ENCODE results near the gene GGTA1.
A peak's percentile ranks its signal among the peaks of the same experiment; 100 is the strongest.
"Not testable (repeated sequence)": the region's sequence is repeated elsewhere in the genome, so short reads cannot be mapped to it uniquely, and the experiment has no call there.

The GGTA1 gene

DNA sequence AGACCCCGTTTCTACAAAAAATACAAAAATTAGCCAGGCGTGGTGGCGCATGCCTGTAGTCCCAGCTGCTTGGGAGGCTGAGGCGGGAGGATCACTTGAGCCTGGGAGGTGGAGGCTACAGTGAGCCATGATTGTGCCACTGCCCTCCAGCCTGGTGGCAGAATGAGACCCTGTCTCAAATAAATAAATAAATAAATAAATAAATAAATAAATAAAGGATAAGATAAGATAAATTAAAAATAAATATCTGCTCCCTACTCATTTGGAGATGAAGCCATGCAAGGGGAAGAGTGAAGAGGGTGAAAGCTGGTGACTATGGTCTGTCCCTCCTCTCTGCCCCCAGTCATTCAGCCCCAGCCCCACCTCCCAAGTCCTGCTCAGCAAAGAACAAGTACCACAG is 41.2 kb downstream of the GGTA1 start:
- not testable (repeated sequence) for DNase-seq (ENCODE audit: low spot score)

GRCh38 chr9:121455527-121456239 is 44.0 kb downstream of the GGTA1 start:
- no peak for DNase-seq (ENCODE audit: low spot score)

- DNase-seq (ENCODE audit: low spot score) = no peak
These were observed 44.7 kb downstream of the GGTA1 start for GRCh38 chr9:121454972-121455371.

GRCh38 chr9:121453232-121453892 is 46.3 kb downstream of the GGTA1 start:
- no peak for DNase-seq (ENCODE audit: low spot score)

- DNase-seq (ENCODE audit: low spot score) = no peak
These were observed 47.6 kb downstream of the GGTA1 start for GRCh38 chr9:121452085-121452484.

GRCh38 chr9:121451586-121451985 is 48.1 kb downstream of the GGTA1 start:
- no peak for DNase-seq (ENCODE audit: low spot score)

- DNase-seq (ENCODE audit: low spot score) = no peak
These were observed 49.4 kb downstream of the GGTA1 start for GRCh38 chr9:121450241-121450640.

GRCh38 chr9:121449786-121450185 is 49.9 kb downstream of the GGTA1 start:
- no peak for DNase-seq (ENCODE audit: low spot score)

- peak; percentile 5 for DNase-seq (ENCODE audit: low spot score)
These were observed 52.3 kb downstream of the GGTA1 start for GRCh38 chr9:121447321-121447834.

DNA sequence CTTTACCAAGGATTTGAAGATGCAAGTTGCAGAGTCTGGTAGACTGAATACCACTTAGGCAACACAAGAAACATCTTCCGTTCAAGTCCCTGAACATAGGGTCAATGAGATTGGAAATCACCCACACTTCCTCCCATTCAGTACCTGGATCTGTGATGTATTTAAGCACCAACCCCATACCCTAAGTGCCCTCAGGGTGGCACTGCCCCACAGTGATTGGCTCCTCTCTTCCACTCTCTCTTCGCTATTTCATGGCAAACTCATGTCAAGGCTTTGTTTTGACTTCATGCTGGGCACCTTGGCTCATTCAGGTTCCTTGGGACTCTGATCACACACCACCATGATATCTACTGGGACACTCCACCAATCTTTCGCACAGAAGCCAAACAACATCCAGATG is 53.7 kb downstream of the GGTA1 start:
- no peak for DNase-seq (ENCODE audit: low spot score)

- no peak for DNase-seq (ENCODE audit: low spot score)
These were observed 55.7 kb downstream of the GGTA1 start for GRCh38 chr9:121443981-121444380.

- no peak for DNase-seq (ENCODE audit: low spot score)
These were observed 58.5 kb downstream of the GGTA1 start for GRCh38 chr9:121441165-121441564.

- peak; percentile 8 for DNase-seq (ENCODE audit: low spot score)
These were observed 59.7 kb downstream of the GGTA1 start for GRCh38 chr9:121439711-121440664.

GRCh38 chr9:121439016-121439415 is 60.6 kb downstream of the GGTA1 start:
- DNase-seq (ENCODE audit: low spot score) = no peak

GRCh38 chr9:121437891-121438290 is 61.8 kb downstream of the GGTA1 start:
- DNase-seq (ENCODE audit: low spot score) = no peak

DNA sequence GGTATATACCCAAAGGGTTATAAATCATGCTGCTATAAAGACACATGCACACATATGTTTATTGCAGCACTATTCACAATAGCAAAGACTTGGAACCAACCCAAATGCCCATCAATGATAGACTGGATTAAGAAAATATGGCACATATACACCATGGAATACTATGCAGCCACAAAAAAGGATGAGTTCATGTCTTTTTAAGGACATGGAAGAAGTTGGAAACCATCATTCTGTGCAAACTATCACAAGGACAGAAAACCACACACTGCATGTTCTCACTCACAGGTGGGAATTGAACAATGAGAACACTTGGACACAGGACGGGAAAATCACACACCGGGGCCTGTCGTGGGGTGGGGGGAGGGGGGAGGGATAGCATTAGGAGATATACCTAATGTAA is 62.6 kb downstream of the GGTA1 start:
- DNase-seq (ENCODE audit: low spot score) = not testable (repeated sequence)

- no peak for DNase-seq (ENCODE audit: low spot score)
These were observed 64.7 kb downstream of the GGTA1 start for GRCh38 chr9:121434969-121435368.

DNA sequence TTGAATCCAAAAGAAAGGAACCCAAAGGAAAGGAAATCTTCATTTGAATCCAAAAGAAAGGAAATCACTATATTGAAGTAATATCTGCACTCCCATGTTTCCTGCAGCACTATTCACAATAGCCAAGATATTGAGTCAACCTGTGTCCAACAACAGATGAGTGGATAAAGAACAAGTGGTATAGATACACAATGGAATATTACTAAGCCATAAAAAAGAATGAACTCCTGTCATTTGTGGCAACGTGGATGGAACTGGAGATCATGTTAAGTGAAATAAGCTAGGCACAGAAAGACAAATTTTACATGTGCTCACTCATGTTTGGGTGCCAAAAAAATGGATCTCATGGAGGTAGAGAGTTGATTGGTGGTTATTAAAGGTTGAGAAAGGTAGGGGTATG is 71.7 kb downstream of the GGTA1 start:
- no peak for DNase-seq (ENCODE audit: low spot score)

- no peak for DNase-seq (ENCODE audit: low spot score)
These were observed 75.6 kb downstream of the GGTA1 start for GRCh38 chr9:121424024-121424432.

GRCh38 chr9:121411993-121412392 is 87.7 kb downstream of the GGTA1 start:
- no peak for DNase-seq (ENCODE audit: low spot score)

DNA sequence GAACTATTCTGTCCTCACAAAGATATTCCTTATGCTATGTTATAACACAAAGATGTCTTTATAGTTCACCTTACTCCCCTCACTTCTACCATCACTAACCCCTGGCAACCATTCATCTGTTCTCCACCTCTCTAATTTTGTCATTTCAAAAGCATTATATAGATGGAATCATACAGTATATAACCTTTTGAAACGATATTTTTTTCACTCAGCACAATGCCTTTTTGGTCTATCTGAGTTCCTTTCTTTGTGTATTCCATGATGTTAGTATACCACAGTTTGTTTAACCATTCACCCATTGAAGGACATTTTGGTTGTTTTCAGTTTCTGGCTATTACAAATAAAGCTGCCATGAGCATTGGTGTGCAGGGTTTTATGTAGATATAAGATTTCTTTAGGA is 93.7 kb downstream of the GGTA1 start:
- no peak for DNase-seq (ENCODE audit: low spot score)

All from LoVo (cell line).